Ascending aorta (tissue), 2 donors: ENCODE measurements around the gene CELF2. TPM values are rescaled to one million over a fixed set of nuclear protein-coding genes. Genes with fewer than 3 reads are reported as not detected.

Source experiments
- DNase-seq, 2 donors: peaks; one replicate each; pipeline ENCODE4 v3.0.0-alpha.2; 2019; ENCODE audit warnings: low spot score in 2 of 2
- H3K27ac ChIP-seq, 2 donors: fragments of 200-600 bp; sonication (generic); one replicate each; pipeline ENCODE4 v1.5.1; 2016 to 2017; ENCODE audit warnings: mild to moderate bottlenecking in 1 of 2
- H3K27me3 ChIP-seq: fragments of 200-600 bp; sonication (generic); one replicate; pipeline ENCODE4 v1.5.1; 2017
- H3K36me3 ChIP-seq, 2 donors: fragments of 200-600 bp; sonication (generic); one replicate each; pipeline ENCODE4 v1.5.1; 2016
- H3K4me1 ChIP-seq, 2 donors: fragments of 200-600 bp; sonication (generic); one replicate each; pipeline ENCODE4 v1.5.1; 2016 to 2017; ENCODE audit warnings: mild to moderate bottlenecking in 1 of 2
- H3K4me3 ChIP-seq, 2 donors: fragments of 200-600 bp; sonication (generic); one replicate each; pipeline ENCODE4 v1.5.1; 2016 to 2017; ENCODE audit warnings: mild to moderate bottlenecking in 1 of 2
- H3K9me3 ChIP-seq, 2 donors: fragments of 200-600 bp; sonication (generic); one replicate each; pipeline ENCODE4 v1.5.1; 2016
- CTCF ChIP-seq, 3 experiments: fragments of 200-600 bp in 2 of 3; fragments of 450-650 bp in 1 of 3; sonication (generic) in 2 of 3; IDR thresholded peaks; one replicate each; pipeline ENCODE4 v1.5.1; 2016 to 2019; ENCODE audit warnings: antibody characterized with exemption in 3 of 3, mild to moderate bottlenecking in 1 of 3, moderate library complexity in 1 of 3
- intact Hi-C: fragments of 100-400 bp; cut with DNase I; formaldehyde crosslinking; loops from one replicate; pipeline ENCODE4 v1.15.1; 2023
- total RNA-seq: library from RNA; depleted of rRNA; stranded (reverse); fragments of >200 nt; gene quantifications from one replicate; pipeline ENCODE4 v1.1.0, GENCODE V29; 2016

The CELF2 gene
- total RNA-seq, 1 donor from 2014 or later = 26.6 TPM

GRCh38 chr10:11215471-11215870, 197.8 kb downstream of the CELF2 start:
- no peaks in the 10 kb centered on the region for H3K36me3 ChIP-seq
- no peak overlapping the region for H3K4me3 ChIP-seq
- intact Hi-C loops = no loop called here
- no peak overlapping the region for H3K27ac ChIP-seq
- no peak for TF ChIP-seq CTCF (IDR thresholded peaks at IDR 0.05)
- H3K27me3 ChIP-seq = no peaks in the 10 kb centered on the region
- H3K9me3 ChIP-seq = no peaks in the 10 kb centered on the region
- no peaks in the 10 kb centered on the region for H3K4me1 ChIP-seq
- DNase-seq = no peak

DNA sequence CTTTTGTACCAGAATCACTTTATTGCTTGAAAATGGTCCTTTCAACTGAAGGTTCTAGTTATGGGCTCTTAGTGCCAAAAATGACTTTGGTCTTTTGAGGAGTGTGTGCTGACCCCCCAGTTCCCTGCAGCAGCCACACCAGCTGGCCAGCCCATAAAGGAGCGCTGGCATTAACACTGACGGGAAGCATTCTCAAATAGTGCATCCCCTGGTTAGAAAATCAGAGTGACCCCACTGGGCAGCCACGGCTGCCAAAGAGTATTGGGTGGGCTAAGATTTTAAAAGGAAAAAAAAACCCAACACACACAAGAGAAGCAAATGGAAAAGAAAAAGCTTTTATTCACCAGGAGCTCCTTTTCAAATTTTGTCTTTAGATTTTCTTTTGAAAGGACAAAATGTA, 199.8 kb downstream of the CELF2 start:
- no peak for DNase-seq
- no peak overlapping the region for H3K4me3 ChIP-seq
- no peaks in the 10 kb centered on the region for H3K9me3 ChIP-seq
- no peak for TF ChIP-seq CTCF (IDR thresholded peaks at IDR 0.05)
- intact Hi-C loops = no loop called here
- no peaks in the 10 kb centered on the region for H3K27me3 ChIP-seq
- no peak overlapping the region for H3K27ac ChIP-seq
- H3K4me1 ChIP-seq = no peaks in the 10 kb centered on the region
- no peaks in the 10 kb centered on the region for H3K36me3 ChIP-seq

DNA sequence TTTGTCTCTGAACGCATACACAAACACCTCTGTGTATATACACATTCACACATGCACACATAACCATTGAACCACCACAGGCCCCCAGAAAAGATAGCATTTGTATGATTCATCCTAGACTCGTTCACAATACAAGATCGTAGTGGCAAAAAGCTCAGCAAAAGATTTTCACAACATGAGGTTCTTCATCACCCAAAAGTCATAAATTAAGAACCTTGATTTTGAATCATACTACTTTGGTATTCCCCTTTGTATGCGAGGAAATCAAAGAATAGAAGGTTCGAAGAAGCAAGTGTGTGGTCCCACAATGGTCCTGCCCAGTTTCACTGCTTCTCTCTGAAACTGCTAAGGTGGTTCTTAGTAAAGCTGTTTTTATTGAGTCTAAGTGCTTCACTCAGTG, 200.7 kb downstream of the CELF2 start:
- H3K27me3 ChIP-seq = no peaks in the 10 kb centered on the region
- no peaks in the 10 kb centered on the region for H3K36me3 ChIP-seq
- no peak for TF ChIP-seq CTCF (IDR thresholded peaks at IDR 0.05)
- H3K9me3 ChIP-seq = no peaks in the 10 kb centered on the region
- no peaks in the 10 kb centered on the region for H3K4me1 ChIP-seq
- intact Hi-C loops = no loop called here
- no peak overlapping the region for H3K27ac ChIP-seq
- no peak overlapping the region for H3K4me3 ChIP-seq
- no peak for DNase-seq

DNA sequence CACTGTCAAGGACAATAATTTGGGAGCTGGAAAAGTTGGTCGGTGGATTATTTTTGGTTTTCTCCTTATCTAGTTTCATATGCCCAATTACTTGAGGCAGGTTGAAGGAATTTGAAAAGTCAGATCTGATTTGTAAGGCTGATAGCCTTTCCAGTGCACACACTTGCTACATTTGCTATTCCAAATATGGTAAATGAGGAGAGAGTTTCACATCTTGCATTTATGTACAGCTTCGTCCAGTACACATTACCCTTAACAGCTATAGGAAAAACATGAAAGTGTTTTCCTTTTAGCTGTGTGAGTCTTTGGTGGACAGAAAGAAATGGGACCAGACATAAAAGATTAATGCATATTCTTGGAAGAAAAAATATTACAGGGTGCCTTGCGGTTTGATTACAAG, 201.8 kb downstream of the CELF2 start:
- TF ChIP-seq CTCF (IDR thresholded peaks at IDR 0.05) = no peak
- Histone ChIP-seq H3K9me3 (no peaks in the 10 kb centered on the region), H3K4me1 (no peaks in the 10 kb centered on the region), H3K27me3 (no peaks in the 10 kb centered on the region), H3K36me3 (no peaks in the 10 kb centered on the region), H3K4me3 (no peak overlapping the region), H3K27ac (no peak overlapping the region)
- intact Hi-C loops = no loop called here
- no peak for DNase-seq

DNA sequence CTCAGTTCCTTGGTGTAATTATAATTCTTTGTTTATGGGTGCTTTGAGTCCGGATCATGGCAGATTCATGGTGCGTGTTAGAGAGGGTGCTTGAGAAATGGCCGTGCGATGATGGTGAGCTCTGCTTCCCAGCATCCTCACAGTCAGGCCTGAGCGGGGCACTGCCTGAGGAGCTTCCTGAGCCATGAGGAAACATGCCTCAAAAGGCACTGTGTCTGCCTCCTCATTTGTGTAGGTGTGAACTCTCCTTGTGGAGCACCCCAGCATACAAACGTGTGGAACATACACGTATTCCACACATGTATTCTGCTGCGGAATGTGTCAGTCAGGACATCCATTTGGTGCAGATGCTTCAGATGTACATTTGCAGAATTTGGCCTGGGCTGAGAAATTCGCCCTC, 205.4 kb downstream of the CELF2 start:
- H3K27me3 ChIP-seq = no peaks in the 10 kb centered on the region
- H3K9me3 ChIP-seq = no peaks in the 10 kb centered on the region
- no peak for TF ChIP-seq CTCF (IDR thresholded peaks at IDR 0.05)
- DNase-seq = no peak
- no peak overlapping the region for H3K27ac ChIP-seq
- no peaks in the 10 kb centered on the region for H3K4me1 ChIP-seq
- H3K36me3 ChIP-seq = no peaks in the 10 kb centered on the region
- H3K4me3 ChIP-seq = no peak overlapping the region
- intact Hi-C loops = no loop called here

DNA sequence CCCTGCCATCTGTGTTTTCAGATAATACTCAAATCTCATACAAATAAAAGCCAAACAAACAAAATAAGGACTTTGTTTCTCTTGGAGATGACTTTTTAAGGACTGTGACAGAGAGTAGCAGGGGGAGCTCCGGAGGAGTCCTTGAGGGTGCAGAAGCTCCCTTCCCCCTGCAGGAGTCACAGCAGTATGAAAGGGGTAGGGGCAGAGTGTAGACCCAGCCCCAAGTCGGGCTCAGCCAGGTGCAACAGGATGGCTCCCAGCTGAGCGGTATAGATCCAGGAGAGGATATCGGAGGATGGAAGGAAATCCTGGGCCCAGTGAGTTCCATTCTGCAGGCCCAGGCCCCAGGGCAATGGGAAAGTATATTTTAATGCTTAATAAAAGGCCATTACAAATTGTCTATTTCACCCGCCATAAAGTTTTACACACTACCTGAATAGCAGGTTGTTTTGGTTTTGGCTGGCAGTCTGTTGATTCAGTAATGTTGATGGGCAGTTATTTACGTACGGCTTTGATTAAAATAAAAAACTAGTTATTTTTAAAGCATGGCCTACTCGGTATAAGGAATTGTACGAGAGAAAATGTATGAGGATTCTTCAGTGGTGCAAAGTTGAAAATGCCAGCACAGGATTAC, 206.0 kb downstream of the CELF2 start:
- H3K9me3 ChIP-seq = no peaks in the 10 kb centered on the region
- no peaks in the 10 kb centered on the region for H3K36me3 ChIP-seq
- H3K4me1 ChIP-seq = no peaks in the 10 kb centered on the region
- intact Hi-C loops = no loop called here
- no peak for DNase-seq
- no peak for TF ChIP-seq CTCF (IDR thresholded peaks at IDR 0.05)
- no peak overlapping the region for H3K4me3 ChIP-seq
- H3K27ac ChIP-seq = no peak overlapping the region
- H3K27me3 ChIP-seq = no peaks in the 10 kb centered on the region
